ENCODE data around the gene TMEM181. TPM values are rescaled to one million over a fixed set of nuclear protein-coding genes. Genes with fewer than 3 reads are reported as not detected.

TMEM181 gene
- total and polyA plus RNA-seq, 2 donors (not counting 1 experiment from before 2014, with no cell fraction given) = 2.8 to 9.3 TPM

DNA sequence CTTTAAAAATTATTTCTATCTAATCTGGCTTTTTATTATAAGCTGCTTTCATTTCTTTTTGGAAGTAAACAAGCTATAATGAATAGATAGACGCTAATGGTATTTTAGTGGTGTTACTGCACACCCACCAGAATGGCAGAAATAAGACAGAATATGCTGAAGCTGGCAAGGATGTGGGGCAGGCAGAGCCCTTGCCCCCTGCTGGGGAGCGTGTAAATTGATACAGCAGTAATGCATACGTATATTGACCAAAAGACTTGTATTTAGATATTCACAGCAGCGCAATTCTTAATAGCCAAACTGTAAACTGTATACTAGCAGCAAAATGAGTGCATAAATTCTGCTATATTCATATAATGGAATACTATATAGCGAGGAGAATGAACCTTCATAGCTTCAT is 35.3 kb downstream of the TMEM181 start:
- ATAC-seq (ENCODE audit: low read depth) = no peak
- Histone ChIP-seq H3K36me3 (replicated peaks in 1 of 2; ENCODE audit: control extremely low read depth in 1 of 2, control insufficient read depth in 1 of 2, extremely low read depth in 1 of 2, insufficient read depth in 2 of 2, low read length in 1 of 2) (peaks cover 2 to 27% of the 10 kb centered on the region in 2 experiments), H3K9ac (ENCODE audit: low read length) (no peak overlapping the region), H3K27me3 (replicated peaks in 1 of 4; ENCODE audit: control extremely low read depth in 1 of 4, control insufficient read depth in 3 of 4, insufficient read depth in 4 of 4, low read length in 3 of 4) (no peaks in the 10 kb centered on the region), H3K27ac (ENCODE audit: low read length in 2 of 2) (no peak overlapping the region), H3K79me2 (ENCODE audit: control insufficient read depth, insufficient read depth, low read length) (no peaks in the 10 kb centered on the region), H3K4me1 (ENCODE audit: control insufficient read depth in 2 of 2, insufficient read depth in 2 of 2, low read length in 2 of 2) (peaks cover 0 to 14% of the 10 kb centered on the region in 2 donors), H3K9me3 (ENCODE audit: control extremely low read depth in 1 of 3, control insufficient read depth in 2 of 3, insufficient read depth in 1 of 3, low read length in 2 of 3) (no peaks in the 10 kb centered on the region), H3K4me2 (replicated peaks; ENCODE audit: low read depth, low read length, poor library complexity, severe bottlenecking) (no peak overlapping the region), H3K4me3 (ENCODE audit: control extremely low read depth in 1 of 5, extremely low read depth in 1 of 5, insufficient read depth in 1 of 5, low read depth in 2 of 5, low read length in 4 of 5) (no peak overlapping the region), H4K20me1 (ENCODE audit: control insufficient read depth, insufficient read depth, low read length, poor library complexity, severe bottlenecking) (no peaks in the 10 kb centered on the region), H2AFZ (ENCODE audit: insufficient read depth, low read depth, low read length, poor library complexity, severe bottlenecking) (no peak overlapping the region)
- no CpG with 5 or more reads among the region's 5 CpGs for WGBS (ENCODE audit: insufficient coverage)
- ChIA-PET POLR2A (no interaction called here), CTCF (interaction anchor here (1.6 to 2.9 kb wide), 5 partner anchors 8 to 381 kb away, joined by 4 to 14 read pairs (median 12); no protein-coding TSS in a partner anchor)
- TF ChIP-seq, protein P1, sequence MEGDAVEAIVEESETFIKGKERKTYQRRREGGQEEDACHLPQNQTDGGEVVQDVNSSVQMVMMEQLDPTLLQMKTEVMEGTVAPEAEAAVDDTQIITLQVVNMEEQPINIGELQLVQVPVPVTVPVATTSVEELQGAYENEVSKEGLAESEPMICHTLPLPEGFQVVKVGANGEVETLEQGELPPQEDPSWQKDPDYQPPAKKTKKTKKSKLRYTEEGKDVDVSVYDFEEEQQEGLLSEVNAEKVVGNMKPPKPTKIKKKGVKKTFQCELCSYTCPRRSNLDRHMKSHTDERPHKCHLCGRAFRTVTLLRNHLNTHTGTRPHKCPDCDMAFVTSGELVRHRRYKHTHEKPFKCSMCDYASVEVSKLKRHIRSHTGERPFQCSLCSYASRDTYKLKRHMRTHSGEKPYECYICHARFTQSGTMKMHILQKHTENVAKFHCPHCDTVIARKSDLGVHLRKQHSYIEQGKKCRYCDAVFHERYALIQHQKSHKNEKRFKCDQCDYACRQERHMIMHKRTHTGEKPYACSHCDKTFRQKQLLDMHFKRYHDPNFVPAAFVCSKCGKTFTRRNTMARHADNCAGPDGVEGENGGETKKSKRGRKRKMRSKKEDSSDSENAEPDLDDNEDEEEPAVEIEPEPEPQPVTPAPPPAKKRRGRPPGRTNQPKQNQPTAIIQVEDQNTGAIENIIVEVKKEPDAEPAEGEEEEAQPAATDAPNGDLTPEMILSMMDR (IDR thresholded peaks at IDR 0.05) = peak; percentile 22
- TF ChIP-seq EZH2 (IDR thresholded peaks at IDR 0.05; ENCODE audit: borderline replicate concordance, insufficient read depth, low read depth, low read length, poor library complexity, severe bottlenecking) = no peak
- H3K27ac Mint-ChIP-seq = no peak overlapping the region
- peak; percentile 24 for DNase-seq
- no peaks in the 10 kb centered on the region for H3K27me3 Mint-ChIP-seq
- intact Hi-C loops (cut with micrococcal nuclease) = no loop called here
- peaks cover 14% of the 10 kb centered on the region for H3K4me1 Mint-ChIP-seq
- H3K9me3 Mint-ChIP-seq (ENCODE audit: insufficient read depth) = no peaks in the 10 kb centered on the region
- no peak overlapping the region for H3K4me3 Mint-ChIP-seq

DNA sequence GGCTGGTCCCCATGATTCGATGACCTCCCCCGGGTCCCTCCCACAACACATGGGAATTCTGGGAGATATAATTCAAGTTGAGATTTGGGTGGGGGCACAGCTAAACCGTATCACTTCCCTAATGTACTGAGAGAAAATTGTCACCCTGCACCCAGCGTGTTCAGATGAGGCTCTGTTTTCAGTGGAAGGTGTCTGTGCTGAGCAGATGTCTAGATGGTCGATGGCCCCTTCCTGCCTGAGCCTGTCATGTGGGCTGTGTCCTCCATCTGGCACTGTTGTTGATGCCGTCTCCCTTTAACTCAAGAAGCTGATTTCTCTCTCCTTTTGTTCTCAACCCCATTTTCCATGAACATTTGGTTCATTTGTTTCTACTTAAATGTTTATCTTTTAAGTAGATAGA is 37.0 kb downstream of the TMEM181 start:
- H3K9me3 Mint-ChIP-seq (ENCODE audit: insufficient read depth) = no peaks in the 10 kb centered on the region
- Histone ChIP-seq H3K9ac (ENCODE audit: low read length) (no peak overlapping the region), H3K4me3 (ENCODE audit: control extremely low read depth in 1 of 5, extremely low read depth in 1 of 5, insufficient read depth in 1 of 5, low read depth in 2 of 5, low read length in 4 of 5) (no peak overlapping the region), H3K9me3 (ENCODE audit: control extremely low read depth in 1 of 3, control insufficient read depth in 2 of 3, insufficient read depth in 1 of 3, low read length in 2 of 3) (no peaks in the 10 kb centered on the region), H4K20me1 (ENCODE audit: control insufficient read depth, insufficient read depth, low read length, poor library complexity, severe bottlenecking) (no peaks in the 10 kb centered on the region), H3K4me2 (replicated peaks; ENCODE audit: low read depth, low read length, poor library complexity, severe bottlenecking) (peak overlapping the region; percentile 15), H3K4me1 (ENCODE audit: control insufficient read depth in 2 of 2, insufficient read depth in 2 of 2, low read length in 2 of 2) (peaks cover 0 to 14% of the 10 kb centered on the region in 2 donors), H3K79me2 (ENCODE audit: control insufficient read depth, insufficient read depth, low read length) (no peaks in the 10 kb centered on the region), H3K27ac (ENCODE audit: low read length in 2 of 2) (peak overlapping the region in 1 of 2 donors; percentile 56), H3K36me3 (replicated peaks in 1 of 2; ENCODE audit: control extremely low read depth in 1 of 2, control insufficient read depth in 1 of 2, extremely low read depth in 1 of 2, insufficient read depth in 2 of 2, low read length in 1 of 2) (peaks cover 0 to 21% of the 10 kb centered on the region in 2 experiments), H3K27me3 (replicated peaks in 1 of 4; ENCODE audit: control extremely low read depth in 1 of 4, control insufficient read depth in 3 of 4, insufficient read depth in 4 of 4, low read length in 3 of 4) (no peaks in the 10 kb centered on the region), H2AFZ (ENCODE audit: insufficient read depth, low read depth, low read length, poor library complexity, severe bottlenecking) (no peak overlapping the region)
- intact Hi-C loops (cut with micrococcal nuclease) = no loop called here
- DNase-seq (no peak), ATAC-seq (ENCODE audit: low read depth) (peak; percentile 43)
- POLR2A ChIA-PET = interaction anchor here (0.6 kb wide), 1 partner anchor 9 kb away, joined by 4 read pairs; no protein-coding TSS in a partner anchor
- peaks cover 14% of the 10 kb centered on the region for H3K4me1 Mint-ChIP-seq
- H3K27ac Mint-ChIP-seq = peak overlapping the region; percentile 83
- WGBS (ENCODE audit: insufficient coverage) = 0% methylated on average over 1 of the region's 6 CpGs
- H3K4me3 Mint-ChIP-seq = no peak overlapping the region
- TF ChIP-seq, protein P1 (IDR thresholded peaks at IDR 0.05) = no peak
- TF ChIP-seq EZH2 (IDR thresholded peaks at IDR 0.05; ENCODE audit: borderline replicate concordance, insufficient read depth, low read depth, low read length, poor library complexity, severe bottlenecking) = no peak
- CTCF ChIA-PET = interaction anchor here (1.0 to 2.9 kb wide), 3 partner anchors 376 to 382 kb away, joined by 3 to 14 read pairs (median 6); no protein-coding TSS in a partner anchor
- no peaks in the 10 kb centered on the region for H3K27me3 Mint-ChIP-seq
